Pancreas (tissue), 10 donors: ENCODE measurements around the gene CHAF1A. TPM values are rescaled to one million over a fixed set of nuclear protein-coding genes. Genes with fewer than 3 reads are reported as not detected.
A peak's percentile ranks its signal among the peaks of the same experiment; 100 is the strongest.

Experiments used
- ATAC-seq, 4 donors: fragments of 200-7000 bp; cut with Tn5 transposase; one replicate each; pipeline versions ENCODE4 v1.8.0 to v1.9.1; 2020; ENCODE audit warnings: mild to moderate bottlenecking in 4 of 4, moderate library complexity in 4 of 4
- DNase-seq, 6 donors: peaks; one replicate each; pipeline ENCODE4 v3.0.0-alpha.2; 2020
- FAIRE-seq: peaks from 2 replicates; lab custom pipeline; 2012; peaks lifted over from hg19 to GRCh38; lab: Jason Lieb, UNC
- H3K27ac ChIP-seq, 4 donors: fragments of 200-600 bp; sonication (generic); 1 replicate in 3 of 4; 2 replicates in 1 of 4; pipeline versions ENCODE4 v1.5.0 to v1.8.0; 2020
- H3K27me3 ChIP-seq, 4 donors: fragments of 200-600 bp; one replicate each; pipeline ENCODE4 v1.8.0; 2021
- H3K36me3 ChIP-seq, 3 donors: fragments of 200-600 bp; sonication (generic) in 1 of 3; one replicate each; pipeline versions ENCODE4 v1.5.0 to v1.8.0; 2020 to 2021
- H3K4me1 ChIP-seq, 3 donors: fragments of 200-600 bp; one replicate each; pipeline ENCODE4 v1.8.0; 2021
- H3K4me3 ChIP-seq, 4 donors: fragments of 200-600 bp; sonication (generic) in 2 of 4; one replicate each; pipeline versions ENCODE4 v1.5.0 to v1.8.0; 2020 to 2021
- H3K9me3 ChIP-seq, 4 donors: fragments of 200-600 bp; one replicate each; pipeline ENCODE4 v1.8.0; 2021
- CTCF ChIP-seq, 4 donors: fragments of 200-600 bp; sonication (generic) in 3 of 4; IDR thresholded peaks; one replicate each; pipeline versions ENCODE4 v1.5.0 to v1.8.0; 2021; ENCODE audit warnings: antibody characterized with exemption in 4 of 4
- WGBS, 2 donors: extraction: QIAGEN DNeasy Blood & Tissue Kit; methylation state at CpG; one replicate each; pipeline ENCODE4 v1.1.7; 2013; 5-methylcytosine and 5-hydroxymethylcytosine counted together
- intact Hi-C, 3 donors: fragments of 100-400 bp; cut with DNase I; formaldehyde crosslinking; loops; one replicate each; pipeline versions ENCODE4 v1.11.1 to v1.14.2; 2022
- polyA plus RNA-seq, 2 donors: library from polyadenylated mRNA; stranded (reverse); fragments of 200-250 nt; gene quantifications; one replicate each; pipeline ENCODE4 v1.2.3, GENCODE V29; 2013
- total RNA-seq, 6 donors: library from RNA; stranded (reverse); fragmentation: NEBNext Ultra II Directional in 4 of 6; extraction: Animal tissue kit (Norgen Biotek cat#: 25700) in 4 of 6; gene quantifications; one replicate each; pipeline versions ENCODE4 v1.2.1 to v1.2.4, GENCODE V29; 2021 to 2023
- donor health status: healthy with polysubstance abuse.
- donor health status: DM: no; HTN: no; CAD: no; lungs with moderate emphysema.
- donor health status: DM: no; HTN: no; CAD: no.
- donor health status: control.
- donor health status: control.
- donor health status: Bipolar disorder and iron deficiency.
- donor health status: DM: yes; HTN: yes; CAD: no.
- donor health status: DM: no; HTN: no; CAD: no.
- donor health status: DM: no; HTN: no; CAD: no.
- donor health status: DM: yes; HTN: yes; CAD: no.

Gene CHAF1A
- total and polyA plus RNA-seq, 8 donors: 2.8 to 5.0 (median 3.9) TPM

GRCh38 chr19:4429256-4429655 is 26.8 kb downstream of the CHAF1A start:
- no peak for ATAC-seq
- Histone ChIP-seq H3K4me3 (no peak overlapping the region), H3K4me1 (no peaks in the 10 kb centered on the region), H3K27me3 (no peaks in the 10 kb centered on the region), H3K9me3 (no peaks in the 10 kb centered on the region), H3K36me3 (no peaks in the 10 kb centered on the region), H3K27ac (no peak overlapping the region)
- DNase-seq: no peak
- intact Hi-C loops: no loop called here
- 93 to 97% methylated on average over 16 of the region's 16 CpGs for WGBS, 2 donors
- FAIRE-seq: no peak
- TF ChIP-seq CTCF (IDR thresholded peaks at IDR 0.05): no peak

- 91 to 95% methylated on average over 12 of the region's 12 CpGs for WGBS, 2 donors
- Histone ChIP-seq H3K36me3 (no peaks in the 10 kb centered on the region), H3K4me1 (no peaks in the 10 kb centered on the region), H3K27me3 (no peaks in the 10 kb centered on the region), H3K9me3 (no peaks in the 10 kb centered on the region), H3K27ac (no peak overlapping the region), H3K4me3 (no peak overlapping the region)
- no peak for TF ChIP-seq CTCF (IDR thresholded peaks at IDR 0.05)
- DNase-seq (no peak), FAIRE-seq (no peak), ATAC-seq (no peak)
- intact Hi-C loops: no loop called here
These were observed 27.3 kb downstream of the CHAF1A start for GRCh38 chr19:4429771-4430171.

- no peak for TF ChIP-seq CTCF (IDR thresholded peaks at IDR 0.05)
- Histone ChIP-seq H3K27ac (no peak overlapping the region), H3K9me3 (no peaks in the 10 kb centered on the region), H3K27me3 (no peaks in the 10 kb centered on the region), H3K4me3 (no peak overlapping the region), H3K4me1 (no peaks in the 10 kb centered on the region), H3K36me3 (no peaks in the 10 kb centered on the region)
- intact Hi-C loops: no loop called here
- ATAC-seq: peak in 3 of 4 donors; percentile 18 to 75 (median 61)
- FAIRE-seq: no peak
- WGBS, 2 donors: 92 to 95% methylated on average over 12 of the region's 12 CpGs
- no peak for DNase-seq
These were observed 28.3 kb downstream of the CHAF1A start for GRCh38 chr19:4430760-4431159.

- Histone ChIP-seq H3K4me1 (no peaks in the 10 kb centered on the region), H3K9me3 (no peaks in the 10 kb centered on the region), H3K27ac (peak overlapping the region in 1 of 4 donors; percentile 1), H3K27me3 (no peaks in the 10 kb centered on the region), H3K4me3 (no peak overlapping the region), H3K36me3 (no peaks in the 10 kb centered on the region)
- no peak for FAIRE-seq
- 87 to 90% methylated on average over 9 of the region's 9 CpGs for WGBS, 2 donors
- no peak for DNase-seq
- no peak for TF ChIP-seq CTCF (IDR thresholded peaks at IDR 0.05)
- ATAC-seq: no peak
- intact Hi-C loops: no loop called here
These were observed 28.9 kb downstream of the CHAF1A start for GRCh38 chr19:4431296-4431695.

- TF ChIP-seq CTCF (IDR thresholded peaks at IDR 0.05): no peak
- DNase-seq: no peak
- no peak overlapping the region for H3K4me3 ChIP-seq
- no peaks in the 10 kb centered on the region for H3K4me1 ChIP-seq
- no peaks in the 10 kb centered on the region for H3K9me3 ChIP-seq
- peak in 2 of 4 donors; percentile 55 to 76 for ATAC-seq
- peak overlapping the region in 1 of 4 donors; percentile 1 for H3K27ac ChIP-seq
- no peaks in the 10 kb centered on the region for H3K36me3 ChIP-seq
- FAIRE-seq: no peak
- WGBS, 2 donors: 89 to 92% methylated on average over 26 of the region's 26 CpGs
- intact Hi-C loops: no loop called here
- no peaks in the 10 kb centered on the region for H3K27me3 ChIP-seq
These were observed 29.6 kb downstream of the CHAF1A start for GRCh38 chr19:4431808-4432674.
